ENCODE results near the gene MYO1B.

DNA sequence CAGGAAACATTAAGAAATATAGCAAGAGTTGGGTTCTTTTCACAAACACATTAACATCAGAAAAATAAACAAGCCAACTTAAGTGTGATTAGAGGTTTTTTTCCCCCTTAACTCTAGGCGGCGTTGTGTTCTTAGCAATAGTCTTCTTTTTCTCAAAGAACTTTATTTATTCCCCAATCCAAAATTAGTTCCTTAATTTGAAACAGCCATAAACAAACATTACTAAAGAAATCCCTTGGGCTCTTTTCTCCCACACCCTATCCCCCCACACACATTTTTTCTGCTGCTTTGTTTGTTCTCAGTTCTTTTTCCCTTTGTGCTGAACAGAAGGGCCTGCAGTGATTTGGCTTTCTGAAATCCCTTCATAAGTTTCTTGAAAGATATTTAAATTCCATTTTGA is 13.2 kb upstream of the MYO1B start:
- no peak for TF ChIP-seq POLR2A (IDR thresholded peaks at IDR 0.05)
- TF ChIP-seq, protein P1, sequence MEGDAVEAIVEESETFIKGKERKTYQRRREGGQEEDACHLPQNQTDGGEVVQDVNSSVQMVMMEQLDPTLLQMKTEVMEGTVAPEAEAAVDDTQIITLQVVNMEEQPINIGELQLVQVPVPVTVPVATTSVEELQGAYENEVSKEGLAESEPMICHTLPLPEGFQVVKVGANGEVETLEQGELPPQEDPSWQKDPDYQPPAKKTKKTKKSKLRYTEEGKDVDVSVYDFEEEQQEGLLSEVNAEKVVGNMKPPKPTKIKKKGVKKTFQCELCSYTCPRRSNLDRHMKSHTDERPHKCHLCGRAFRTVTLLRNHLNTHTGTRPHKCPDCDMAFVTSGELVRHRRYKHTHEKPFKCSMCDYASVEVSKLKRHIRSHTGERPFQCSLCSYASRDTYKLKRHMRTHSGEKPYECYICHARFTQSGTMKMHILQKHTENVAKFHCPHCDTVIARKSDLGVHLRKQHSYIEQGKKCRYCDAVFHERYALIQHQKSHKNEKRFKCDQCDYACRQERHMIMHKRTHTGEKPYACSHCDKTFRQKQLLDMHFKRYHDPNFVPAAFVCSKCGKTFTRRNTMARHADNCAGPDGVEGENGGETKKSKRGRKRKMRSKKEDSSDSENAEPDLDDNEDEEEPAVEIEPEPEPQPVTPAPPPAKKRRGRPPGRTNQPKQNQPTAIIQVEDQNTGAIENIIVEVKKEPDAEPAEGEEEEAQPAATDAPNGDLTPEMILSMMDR (IDR thresholded peaks at IDR 0.05), result peak in 2 of 3 experiments; percentile 29 to 38

All from vagina (tissue), 2 donors.